ENCODE data around the gene DISC1.

GRCh38 chr1:231729544-231729943 is 103.0 kb downstream of the DISC1 start:
- TF ChIP-seq CTCF (conservative IDR thresholded peaks at IDR 0.05 in 1 of 2, IDR thresholded peaks at IDR 0.05 in 1 of 2; ENCODE audit: extremely low read depth in 1 of 2, insufficient read depth in 1 of 2, low read depth in 1 of 2, low read length in 2 of 2) (no peak), EZH2 (IDR thresholded peaks at IDR 0.05; ENCODE audit: borderline replicate concordance, low read length) (no peak)
